Subcutaneous abdominal adipose tissue (tissue), 5 donors: Measurements from ENCODE around the gene TBC1D5.

Experiments used
- H3K27ac ChIP-seq: one replicate; pipeline ENCODE4 v1.7.0; 2013; ENCODE audit warnings: low read depth, mild to moderate bottlenecking, inconsistent platforms, low read length, moderate library complexity
- H3K27me3 ChIP-seq, 5 donors: one replicate each; pipeline ENCODE4 v1.7.0; 2013; ENCODE audit warnings: low read length in 5 of 5, inconsistent platforms in 1 of 5; ENCODE audit not compliant: control insufficient read depth in 5 of 5, insufficient read depth in 4 of 5
- H3K36me3 ChIP-seq, 5 donors: one replicate each; pipeline ENCODE4 v1.7.0; 2013; ENCODE audit warnings: low read length in 5 of 5; ENCODE audit not compliant: control insufficient read depth in 5 of 5, insufficient read depth in 5 of 5
- H3K4me1 ChIP-seq, 5 donors: one replicate each; pipeline ENCODE4 v1.7.0; 2013; ENCODE audit warnings: low read length in 5 of 5, mild to moderate bottlenecking in 3 of 5, moderate library complexity in 1 of 5; ENCODE audit not compliant: control insufficient read depth in 5 of 5, insufficient read depth in 5 of 5
- H3K4me3 ChIP-seq, 5 donors: one replicate each; pipeline ENCODE4 v1.7.0; 2013; ENCODE audit warnings: low read length in 5 of 5, low read depth in 1 of 5
- H3K9ac ChIP-seq, 5 donors: one replicate each; pipeline ENCODE4 v1.7.0; 2013; ENCODE audit warnings: low read length in 5 of 5, mild to moderate bottlenecking in 4 of 5, moderate library complexity in 3 of 5
- H3K9me3 ChIP-seq, 5 donors: one replicate each; pipeline ENCODE4 v1.7.0; 2013; ENCODE audit warnings: low read length in 5 of 5; ENCODE audit not compliant: control insufficient read depth in 5 of 5
- donor health status: healthy.
- donor health status: healthy.
- donor health status: healthy.
- donor health status: healthy.
- donor health status: healthy.

The TBC1D5 gene

DNA sequence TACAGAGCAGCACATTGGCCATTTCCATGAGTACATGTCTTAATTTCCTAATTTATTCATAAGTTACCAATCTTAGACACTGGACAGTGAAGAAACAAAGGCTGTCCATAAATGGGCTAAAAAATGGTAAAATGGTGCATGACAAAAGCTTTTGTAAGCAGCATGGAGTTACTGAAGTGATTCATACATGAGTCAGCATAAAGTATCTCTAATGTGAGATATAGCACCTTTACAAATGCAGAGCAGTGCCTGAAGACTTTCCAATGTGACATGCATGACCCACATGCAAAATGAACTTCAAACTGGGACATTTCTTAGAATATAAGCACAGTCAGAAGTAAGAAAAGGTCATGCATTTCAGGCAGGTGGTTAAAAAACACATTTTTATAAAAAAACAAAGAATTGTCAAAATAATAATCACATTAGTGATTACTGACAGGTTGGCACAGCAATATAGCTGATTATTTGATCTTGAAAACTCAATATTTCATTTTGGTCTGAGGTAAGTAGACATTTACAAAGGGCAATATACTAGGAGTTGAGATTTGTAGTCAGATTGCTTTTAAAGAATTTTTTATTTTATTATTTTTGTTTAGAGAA is 558.4 kb downstream of the TBC1D5 start:
- Histone ChIP-seq H3K4me3 (no peak overlapping the region), H3K27me3 (no peaks in the 10 kb centered on the region), H3K4me1 (no peaks in the 10 kb centered on the region), H3K27ac (no peak overlapping the region), H3K36me3 (peaks cover 11 to 24% (median 18%) of the 10 kb centered on the region in 5 donors), H3K9me3 (no peaks in the 10 kb centered on the region), H3K9ac (no peak overlapping the region)

DNA sequence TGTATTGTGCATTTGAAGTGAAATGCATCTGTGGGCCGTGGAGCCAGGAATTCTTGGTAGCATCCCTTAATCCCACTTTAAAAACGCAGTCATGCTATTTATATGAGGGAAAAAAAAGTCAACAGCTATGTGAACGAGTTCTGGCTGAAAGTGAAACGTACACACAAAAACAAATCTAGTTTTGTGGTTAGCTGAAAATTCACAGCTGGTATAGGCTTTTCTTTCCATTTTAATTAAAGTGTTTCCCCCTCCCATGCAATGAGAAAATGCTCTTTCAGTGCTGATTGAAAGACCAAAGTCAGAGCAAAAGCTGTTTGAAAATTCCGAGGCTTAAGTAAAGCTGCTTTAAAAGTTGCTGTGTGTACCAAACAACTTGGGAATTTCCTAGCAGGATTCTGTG is 560.3 kb downstream of the TBC1D5 start:
- Histone ChIP-seq H3K4me1 (no peaks in the 10 kb centered on the region), H3K36me3 (peaks cover 11 to 24% (median 18%) of the 10 kb centered on the region in 5 donors), H3K9me3 (no peaks in the 10 kb centered on the region), H3K27ac (no peak overlapping the region), H3K9ac (no peak overlapping the region), H3K27me3 (no peaks in the 10 kb centered on the region), H3K4me3 (no peak overlapping the region)

DNA sequence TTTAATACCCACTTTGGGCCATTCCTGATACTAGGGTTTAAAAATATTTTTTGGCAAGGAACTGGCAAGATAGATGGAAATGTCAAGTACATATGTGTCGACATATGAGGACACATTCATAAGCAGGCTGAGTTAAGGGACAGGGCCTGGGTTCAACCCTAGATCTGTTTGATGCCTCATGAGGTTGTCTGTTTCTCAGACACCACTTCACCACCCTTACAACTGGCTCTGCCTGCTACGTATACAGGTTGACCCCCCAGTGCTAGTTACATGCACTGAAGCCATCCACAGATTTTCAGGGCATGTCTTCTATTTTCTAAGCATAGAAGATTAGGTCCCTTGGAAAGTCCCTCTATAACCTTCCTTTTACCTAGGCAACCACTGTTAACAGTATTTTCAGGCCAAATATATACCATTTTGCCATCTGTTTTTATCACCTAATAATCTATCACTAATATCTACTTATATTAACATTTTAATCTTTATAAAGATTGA is 561.0 kb downstream of the TBC1D5 start:
- Histone ChIP-seq H3K27ac (no peak overlapping the region), H3K36me3 (peaks cover 11 to 24% (median 18%) of the 10 kb centered on the region in 5 donors), H3K4me3 (no peak overlapping the region)

DNA sequence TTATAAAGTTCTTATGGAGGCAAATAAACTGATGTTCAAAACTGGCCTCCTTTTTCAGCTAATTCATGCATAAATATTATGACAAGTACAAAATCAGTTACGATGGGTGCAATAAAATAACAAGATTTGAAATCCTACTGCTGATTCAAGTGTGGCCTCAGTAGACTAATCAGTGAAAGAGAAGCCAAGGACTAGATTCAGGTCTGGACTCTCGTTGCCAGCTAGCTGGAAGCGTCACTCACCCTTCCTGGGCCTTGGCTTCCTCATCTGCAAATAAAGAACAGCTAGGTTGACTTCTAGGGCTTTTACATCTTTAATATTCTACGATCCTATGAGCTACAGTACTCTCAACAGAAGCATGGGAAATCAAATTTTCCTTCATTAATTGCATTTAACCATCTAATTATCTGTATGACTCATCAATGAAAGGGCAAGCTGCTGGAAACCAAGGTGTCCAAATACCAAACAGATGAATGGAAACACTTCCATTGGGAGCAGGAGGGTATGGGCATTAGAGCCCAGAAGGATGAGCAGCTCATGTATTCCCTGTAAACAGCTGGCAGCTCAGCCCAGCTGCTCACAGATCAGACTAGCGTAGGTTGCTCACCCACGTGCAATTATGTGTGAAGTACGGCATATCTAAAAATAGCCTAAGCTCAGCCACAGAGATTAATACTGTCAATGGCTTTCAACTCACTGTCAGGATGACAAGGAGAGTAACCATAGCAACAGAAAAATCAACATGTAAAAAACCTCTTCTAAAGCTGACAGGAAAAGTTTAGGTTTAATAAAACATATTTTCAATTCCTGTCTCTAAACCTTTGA is 562.8 kb downstream of the TBC1D5 start:
- no peaks in the 10 kb centered on the region for H3K27me3 ChIP-seq
- H3K36me3 ChIP-seq = peaks cover 10 to 20% (median 14%) of the 10 kb centered on the region in 5 donors
- H3K4me1 ChIP-seq = peaks cover 0 to 14% (median 8%) of the 10 kb centered on the region in 5 donors
- no peaks in the 10 kb centered on the region for H3K9me3 ChIP-seq
- no peak overlapping the region for H3K4me3 ChIP-seq
- H3K9ac ChIP-seq = no peak overlapping the region
- no peak overlapping the region for H3K27ac ChIP-seq

More for the DNA sequence above, 561.0 kb downstream of the TBC1D5 start:
- Histone ChIP-seq H3K27me3 (no peaks in the 10 kb centered on the region), H3K4me1 (no peaks in the 10 kb centered on the region), H3K9ac (no peak overlapping the region), H3K9me3 (no peaks in the 10 kb centered on the region)

DNA sequence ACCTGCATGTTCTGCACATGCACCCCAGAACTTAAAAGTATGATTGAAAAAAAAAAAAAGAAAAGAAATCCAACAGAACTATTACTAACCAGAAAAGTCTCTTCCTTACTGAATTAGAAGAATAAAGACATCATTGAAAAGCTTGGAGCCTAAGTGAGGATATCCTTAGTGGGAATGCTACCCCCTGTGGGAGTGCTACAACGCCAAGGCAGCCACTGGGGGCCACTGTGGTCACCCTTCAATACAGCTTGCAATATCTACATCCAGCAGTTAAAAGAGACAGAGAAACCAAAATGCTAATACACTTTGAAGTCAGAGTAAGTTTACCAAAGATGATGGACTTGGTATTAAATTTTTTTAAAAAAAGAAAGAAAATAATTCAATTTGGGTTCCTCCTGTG is 565.7 kb downstream of the TBC1D5 start:
- H3K9me3 ChIP-seq = no peaks in the 10 kb centered on the region
- peaks cover 0 to 5% (median 2%) of the 10 kb centered on the region in 5 donors for H3K36me3 ChIP-seq
- H3K27ac ChIP-seq = no peak overlapping the region
- H3K9ac ChIP-seq = no peak overlapping the region
- H3K4me1 ChIP-seq = peaks cover 0 to 14% (median 8%) of the 10 kb centered on the region in 5 donors
- no peaks in the 10 kb centered on the region for H3K27me3 ChIP-seq
- H3K4me3 ChIP-seq = no peak overlapping the region

DNA sequence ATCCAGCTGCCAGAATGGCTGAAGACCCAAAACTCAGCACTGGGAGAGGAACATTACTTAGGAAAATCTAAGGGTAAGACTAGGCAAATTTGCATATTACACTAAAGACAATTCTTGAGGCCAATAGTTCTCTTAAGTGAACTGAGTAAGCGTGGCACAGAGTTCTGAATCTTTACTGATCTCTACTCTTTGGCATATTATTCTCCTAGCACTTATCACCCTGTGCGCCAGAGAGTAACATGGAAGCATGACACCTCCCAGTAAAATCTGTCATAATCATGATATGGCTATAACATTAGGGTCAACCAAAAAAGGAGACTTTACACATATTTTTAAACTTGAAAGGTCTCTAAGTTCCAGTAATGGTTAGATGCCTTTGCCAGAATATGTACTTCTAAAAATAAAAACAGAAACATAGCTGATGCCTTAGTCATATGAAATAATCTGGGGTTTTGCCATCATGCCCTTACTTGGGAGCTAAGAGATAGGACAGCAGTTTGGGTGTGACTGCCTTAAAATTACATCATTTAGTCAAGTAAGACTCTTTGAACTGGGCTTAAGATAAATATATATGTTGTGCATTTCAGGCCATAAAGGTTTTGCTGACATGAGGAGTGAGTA is 567.1 kb downstream of the TBC1D5 start:
- H3K4me1 ChIP-seq = peaks cover 0 to 14% (median 8%) of the 10 kb centered on the region in 5 donors
- H3K4me3 ChIP-seq = no peak overlapping the region
- no peak overlapping the region for H3K27ac ChIP-seq
- no peaks in the 10 kb centered on the region for H3K9me3 ChIP-seq
- peaks cover 0 to 9% (median 0%) of the 10 kb centered on the region in 5 donors for H3K36me3 ChIP-seq
- H3K27me3 ChIP-seq = no peaks in the 10 kb centered on the region
- no peak overlapping the region for H3K9ac ChIP-seq

DNA sequence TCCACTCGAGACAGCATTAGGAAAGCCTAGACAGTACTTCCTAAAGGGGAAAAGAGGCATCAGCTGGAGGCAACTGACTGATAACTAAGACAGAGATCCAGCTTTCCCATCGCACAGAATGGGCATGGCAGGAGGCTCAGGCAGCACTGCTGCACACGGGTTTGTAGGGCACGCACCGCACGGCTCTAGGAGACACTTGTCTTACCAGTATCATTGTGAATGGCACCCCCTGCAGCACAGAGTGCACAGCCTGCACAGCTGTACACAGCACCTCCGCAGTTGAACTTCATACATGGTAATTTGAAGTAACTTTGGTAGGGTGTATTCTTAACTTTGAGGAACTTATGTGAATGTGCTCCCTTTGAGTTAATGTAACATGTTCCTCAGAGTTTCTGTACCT is 576.1 kb downstream of the TBC1D5 start:
- H3K27me3 ChIP-seq = no peaks in the 10 kb centered on the region
- H3K36me3 ChIP-seq = peaks cover 13 to 69% (median 53%) of the 10 kb centered on the region in 5 donors
- H3K4me3 ChIP-seq = no peak overlapping the region
- no peak overlapping the region for H3K27ac ChIP-seq
- no peak overlapping the region for H3K9ac ChIP-seq
- no peaks in the 10 kb centered on the region for H3K9me3 ChIP-seq
- no peaks in the 10 kb centered on the region for H3K4me1 ChIP-seq

DNA sequence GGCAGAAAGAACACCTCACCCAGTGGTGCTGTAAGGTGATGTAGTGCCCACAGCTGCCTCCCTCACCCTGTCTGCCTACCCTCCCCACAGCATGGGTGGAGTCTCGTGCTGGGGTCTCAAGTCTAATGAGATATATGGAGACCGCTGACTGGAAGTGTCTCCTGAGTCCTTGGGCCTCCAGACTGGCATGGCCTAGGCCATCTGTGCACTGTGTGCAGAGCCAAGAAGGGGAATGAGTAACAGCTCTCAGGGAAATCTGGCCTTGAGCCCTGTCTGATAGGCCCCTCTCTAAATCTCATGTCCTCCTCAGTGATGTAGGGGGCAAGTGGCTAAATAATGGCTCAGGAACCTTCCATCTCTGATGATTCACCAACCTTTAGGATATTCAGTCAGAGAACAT is 580.3 kb downstream of the TBC1D5 start:
- no peaks in the 10 kb centered on the region for H3K27me3 ChIP-seq
- H3K4me3 ChIP-seq = no peak overlapping the region
- H3K36me3 ChIP-seq = peaks cover 13 to 83% (median 71%) of the 10 kb centered on the region in 5 donors
- H3K9me3 ChIP-seq = no peaks in the 10 kb centered on the region
- no peak overlapping the region for H3K27ac ChIP-seq
- H3K9ac ChIP-seq = no peak overlapping the region
- no peaks in the 10 kb centered on the region for H3K4me1 ChIP-seq

DNA sequence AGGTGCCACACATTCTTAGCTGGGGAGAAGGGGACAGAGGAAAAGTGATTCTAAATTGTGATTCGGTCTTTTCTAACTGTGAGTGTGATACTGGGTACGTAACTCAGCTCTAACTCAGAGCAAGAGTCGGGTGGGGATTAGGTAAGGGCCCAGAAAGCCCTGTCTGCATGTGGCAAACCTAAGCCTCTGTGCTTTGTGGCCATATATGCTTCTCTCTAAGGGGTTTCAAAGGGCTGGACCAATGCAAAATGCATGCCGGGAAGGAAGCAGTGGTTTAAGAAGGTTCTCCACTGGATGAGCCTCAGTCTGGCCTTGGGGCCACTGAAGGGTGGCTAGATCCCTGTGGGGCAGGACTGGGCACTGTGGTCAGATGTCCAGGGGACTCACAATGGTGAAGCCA is 581.8 kb downstream of the TBC1D5 start:
- Histone ChIP-seq H3K9ac (no peak overlapping the region), H3K27ac (no peak overlapping the region), H3K27me3 (no peaks in the 10 kb centered on the region), H3K36me3 (peaks cover 10 to 84% (median 71%) of the 10 kb centered on the region in 5 donors), H3K4me1 (no peaks in the 10 kb centered on the region), H3K9me3 (no peaks in the 10 kb centered on the region), H3K4me3 (no peak overlapping the region)
